Lower leg skin (tissue), 4 donors: Measurements from ENCODE around the gene CHD6. TPM values are rescaled to one million over a fixed set of nuclear protein-coding genes. Genes with fewer than 3 reads are reported as not detected.

Experiments used
- DNase-seq, 2 donors: peaks; one replicate each; pipeline ENCODE4 v3.0.0-alpha.2; 2019; ENCODE audit warnings: low spot score in 2 of 2
- H3K4me3 ChIP-seq: fragments of 200-600 bp; sonication (generic); 2 replicates; pipeline ENCODE4 v1.5.1; 2017; ENCODE audit warnings: mild to moderate bottlenecking, low read depth; ENCODE audit not compliant: poor library complexity, severe bottlenecking
- POLR2A ChIP-seq, 2 donors: fragments of 450-650 bp; IDR thresholded peaks; one replicate each; pipeline ENCODE4 v1.6.1; 2016 to 2017; ENCODE audit warnings: antibody characterized with exemption in 2 of 2, mild to moderate bottlenecking in 1 of 2, moderate library complexity in 1 of 2
- WGBS, 2 donors: methylation state at CpG; one replicate each; pipeline ENCODE4 v1.1.5; 2018; 5-methylcytosine and 5-hydroxymethylcytosine counted together
- intact Hi-C: fragments of 100-400 bp; cut with DNase I; formaldehyde crosslinking; loops from one replicate; pipeline ENCODE4 v1.15.0; 2023; ENCODE audit warnings: low total_unique reads
- total RNA-seq, 4 donors: library from RNA; depleted of rRNA; stranded (reverse); fragments of >200 nt; gene quantifications; one replicate each; pipeline ENCODE4 v1.1.0, GENCODE V29; 2016
- TF ChIP-seq, protein P1 (sequence below), 3 donors: fragments of 450-650 bp; IDR thresholded peaks; one replicate each; pipeline ENCODE4 v1.5.1; 2016; ENCODE audit warnings: antibody characterized with exemption in 3 of 3, mild to moderate bottlenecking in 3 of 3, moderate library complexity in 2 of 3

CHD6 gene
- total RNA-seq, 4 donors from 2014 or later, result 29.7 to 40.1 (median 37.7) TPM

DNA sequence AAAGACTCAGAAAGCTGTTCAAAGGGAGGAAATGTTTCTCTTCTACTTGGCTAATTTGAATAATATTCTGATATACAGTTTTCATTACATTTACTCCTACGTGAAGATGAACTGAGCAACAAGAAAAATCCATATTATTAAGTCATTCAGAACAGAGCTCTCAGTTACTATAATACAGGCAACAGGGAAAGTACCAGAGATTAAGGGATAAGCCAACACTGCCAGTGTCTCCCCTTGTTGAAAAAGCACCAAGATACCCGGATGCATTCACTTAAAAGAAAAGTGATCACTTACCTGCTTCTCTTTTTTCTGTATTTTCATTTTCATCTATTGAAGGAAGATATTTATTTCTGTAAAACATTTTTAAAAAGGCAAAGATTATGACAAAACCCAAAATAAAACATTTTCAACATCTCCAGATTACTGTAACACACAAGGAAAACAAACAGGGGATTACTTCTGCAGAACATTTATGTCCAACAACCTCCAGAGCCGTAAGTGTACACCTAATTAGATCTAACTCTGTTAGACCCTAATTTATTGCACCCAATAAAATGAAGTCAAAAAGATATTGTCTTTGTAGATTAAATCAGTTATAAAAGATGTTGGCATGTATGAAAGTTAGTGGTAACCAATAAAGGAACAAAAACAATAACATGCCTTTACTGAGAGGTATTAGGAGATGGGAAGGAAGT, 67.0 kb downstream of the CHD6 start:
- no peak overlapping the region for H3K4me3 ChIP-seq
- 54 to 65% methylated on average over 3 of the region's 3 CpGs for WGBS, 2 donors
- DNase-seq, result no peak
- intact Hi-C loops, result no loop called here
- no peak for TF ChIP-seq POLR2A (IDR thresholded peaks at IDR 0.05)
- TF ChIP-seq, protein P1, sequence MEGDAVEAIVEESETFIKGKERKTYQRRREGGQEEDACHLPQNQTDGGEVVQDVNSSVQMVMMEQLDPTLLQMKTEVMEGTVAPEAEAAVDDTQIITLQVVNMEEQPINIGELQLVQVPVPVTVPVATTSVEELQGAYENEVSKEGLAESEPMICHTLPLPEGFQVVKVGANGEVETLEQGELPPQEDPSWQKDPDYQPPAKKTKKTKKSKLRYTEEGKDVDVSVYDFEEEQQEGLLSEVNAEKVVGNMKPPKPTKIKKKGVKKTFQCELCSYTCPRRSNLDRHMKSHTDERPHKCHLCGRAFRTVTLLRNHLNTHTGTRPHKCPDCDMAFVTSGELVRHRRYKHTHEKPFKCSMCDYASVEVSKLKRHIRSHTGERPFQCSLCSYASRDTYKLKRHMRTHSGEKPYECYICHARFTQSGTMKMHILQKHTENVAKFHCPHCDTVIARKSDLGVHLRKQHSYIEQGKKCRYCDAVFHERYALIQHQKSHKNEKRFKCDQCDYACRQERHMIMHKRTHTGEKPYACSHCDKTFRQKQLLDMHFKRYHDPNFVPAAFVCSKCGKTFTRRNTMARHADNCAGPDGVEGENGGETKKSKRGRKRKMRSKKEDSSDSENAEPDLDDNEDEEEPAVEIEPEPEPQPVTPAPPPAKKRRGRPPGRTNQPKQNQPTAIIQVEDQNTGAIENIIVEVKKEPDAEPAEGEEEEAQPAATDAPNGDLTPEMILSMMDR (IDR thresholded peaks at IDR 0.05), result no peak

DNA sequence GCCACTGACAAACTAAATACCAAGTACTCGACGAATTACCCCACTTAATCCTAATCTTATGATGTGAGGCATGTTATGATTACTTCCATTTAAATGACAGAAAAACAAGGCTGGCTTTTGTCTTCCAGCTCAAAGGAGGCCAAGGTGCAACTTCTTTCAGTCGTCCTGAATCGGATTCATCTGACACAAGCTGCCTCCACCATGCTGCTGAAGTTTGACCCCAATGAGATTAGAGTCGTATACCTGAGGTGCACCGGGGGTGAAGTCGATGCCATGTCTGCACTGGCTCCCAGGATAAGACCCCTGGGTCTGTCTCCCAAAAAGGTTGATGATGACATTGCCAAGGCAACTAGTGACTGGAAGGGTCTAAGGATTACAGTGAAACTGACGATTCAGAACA, 71.0 kb downstream of the CHD6 start:
- 90 to 94% methylated on average over 8 of the region's 8 CpGs for WGBS, 2 donors
- DNase-seq, result no peak
- TF ChIP-seq, protein P1 (IDR thresholded peaks at IDR 0.05), result no peak
- no peak for TF ChIP-seq POLR2A (IDR thresholded peaks at IDR 0.05)
- no peak overlapping the region for H3K4me3 ChIP-seq
- intact Hi-C loops, result no loop called here

DNA sequence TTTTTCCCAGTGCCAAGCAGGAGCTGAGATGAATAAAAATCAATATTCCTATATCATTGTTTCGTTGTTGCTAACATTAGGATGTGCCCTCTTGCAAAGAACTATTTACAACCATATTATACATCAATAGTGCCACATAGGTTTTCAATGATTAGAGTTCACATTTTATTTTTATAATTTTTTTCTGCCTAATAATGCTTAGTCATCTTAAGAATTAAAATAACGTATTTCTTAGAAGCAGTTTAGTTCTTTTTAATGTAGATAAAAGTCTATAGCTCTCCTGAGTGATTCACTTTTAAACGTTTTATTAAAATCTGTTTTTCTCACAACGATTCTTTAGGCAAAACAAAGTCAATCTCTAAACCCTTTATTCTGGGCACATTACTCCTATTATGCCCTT, 71.6 kb downstream of the CHD6 start:
- TF ChIP-seq POLR2A (IDR thresholded peaks at IDR 0.05), result no peak
- TF ChIP-seq, protein P1 (IDR thresholded peaks at IDR 0.05), result no peak
- intact Hi-C loops, result no loop called here
- 94 to 95% methylated on average over 4 of the region's 4 CpGs for WGBS, 2 donors
- no peak for DNase-seq
- H3K4me3 ChIP-seq, result no peak overlapping the region

DNA sequence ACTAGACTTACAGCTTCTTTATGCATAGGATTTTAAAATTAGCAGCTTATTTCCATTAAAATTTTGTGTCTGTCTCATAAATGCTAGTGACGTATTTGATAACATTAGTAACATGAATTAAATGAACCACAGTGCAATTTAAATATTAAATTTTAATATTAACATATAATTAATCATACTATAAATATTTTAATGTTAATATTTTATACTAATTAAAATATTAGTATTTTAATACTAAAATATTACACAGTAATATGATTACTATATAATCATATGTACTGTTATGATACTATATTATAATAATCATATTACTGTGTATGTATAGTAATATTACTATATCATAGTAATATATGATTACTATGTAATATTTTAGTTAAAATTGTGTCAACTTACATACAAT, 73.7 kb downstream of the CHD6 start:
- H3K4me3 ChIP-seq, result no peak overlapping the region
- no peak for TF ChIP-seq POLR2A (IDR thresholded peaks at IDR 0.05)
- TF ChIP-seq, protein P1 (IDR thresholded peaks at IDR 0.05), result no peak
- WGBS, 2 donors, result 89 to 94% methylated on average over 1 of the region's 1 CpG
- no peak for DNase-seq
- intact Hi-C loops, result no loop called here

DNA sequence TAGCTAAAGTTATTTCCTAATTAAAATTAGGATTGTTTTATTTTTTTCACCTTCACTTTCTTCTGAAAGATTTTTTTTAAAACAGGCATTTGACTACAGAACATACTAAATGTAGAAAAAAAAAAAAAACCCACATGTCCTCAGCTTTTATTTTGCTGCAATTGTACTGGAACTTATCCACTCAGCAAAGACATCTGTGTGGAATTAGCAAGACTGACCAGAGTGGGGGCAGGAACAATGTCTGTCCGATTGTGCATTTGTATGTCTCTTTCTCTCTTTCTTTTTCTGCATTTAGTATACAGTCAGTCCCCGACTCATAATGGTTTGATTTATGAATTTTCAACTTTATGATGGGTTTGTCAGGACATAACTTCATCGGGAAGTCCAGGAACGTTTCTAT, 77.3 kb downstream of the CHD6 start:
- no peak for DNase-seq
- TF ChIP-seq, protein P1 (IDR thresholded peaks at IDR 0.05), result no peak
- no peak for TF ChIP-seq POLR2A (IDR thresholded peaks at IDR 0.05)
- intact Hi-C loops, result no loop called here
- no peak overlapping the region for H3K4me3 ChIP-seq
- WGBS, 2 donors, result 45 to 55% methylated on average over 4 of the region's 4 CpGs

DNA sequence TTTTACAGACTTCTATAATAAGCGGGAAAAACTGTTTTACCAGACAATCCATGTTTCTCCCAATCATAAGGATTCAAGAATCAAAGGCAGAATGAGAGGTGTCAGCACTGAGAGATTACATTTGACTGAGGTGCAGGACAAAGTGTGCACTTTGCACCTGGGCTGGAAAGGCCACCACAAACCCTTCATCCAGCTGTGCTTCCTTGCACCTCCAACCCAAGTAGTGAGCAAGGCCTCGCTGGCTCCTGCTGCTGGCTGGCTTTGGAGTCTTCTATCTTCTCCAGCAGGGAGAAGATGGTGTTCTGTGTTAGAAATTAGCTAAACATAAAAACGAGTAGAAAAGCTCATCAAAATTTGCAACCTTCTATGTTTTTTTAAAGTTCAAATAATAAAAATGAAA, 77.7 kb downstream of the CHD6 start:
- H3K4me3 ChIP-seq, result no peak overlapping the region
- TF ChIP-seq, protein P1 (IDR thresholded peaks at IDR 0.05), result no peak
- intact Hi-C loops, result no loop called here
- DNase-seq, result no peak
- 68 to 76% methylated on average over 3 of the region's 3 CpGs for WGBS, 2 donors
